ENCODE measurements around the gene TGM1. TPM values are rescaled to one million over a fixed set of nuclear protein-coding genes. Genes with fewer than 3 reads are reported as not detected.

Gene TGM1
- total and polyA plus RNA-seq, 2 donors (not counting 1 experiment from before 2014, with no cell fraction given) = 0.83 to 1.4 TPM

- Histone ChIP-seq H3K27me3 (ENCODE audit: control insufficient read depth, insufficient read depth, low read length) (no peaks in the 10 kb centered on the region), H2AFZ (ENCODE audit: low read length) (peak overlapping the region; percentile 98), H3K36me3 (ENCODE audit: control insufficient read depth, insufficient read depth, low read length) (peaks cover 20% of the 10 kb centered on the region), H3K4me1 (ENCODE audit: control insufficient read depth, extremely low read depth, insufficient read depth, low read length) (peaks cover 10% of the 10 kb centered on the region), H3K4me3 (replicated peaks in 1 of 4; ENCODE audit: control extremely low read depth in 1 of 4, insufficient read depth in 1 of 4, low read depth in 3 of 4, low read length in 4 of 4) (peak overlapping the region; percentile 95 to 99 (median 96)), H3K9me3 (ENCODE audit: control insufficient read depth, insufficient read depth, low read depth, low read length) (no peaks in the 10 kb centered on the region), H3K9ac (ENCODE audit: insufficient read depth, low read length) (no peak overlapping the region), H3K27ac (ENCODE audit: insufficient read depth, low read length) (peak overlapping the region; percentile 88), H3K4me2 (ENCODE audit: extremely low read depth, insufficient read depth, low read length) (peak overlapping the region; percentile 98), H4K20me1 (ENCODE audit: control insufficient read depth, extremely low read depth, insufficient read depth, low read length) (no peaks in the 10 kb centered on the region), H3K79me2 (ENCODE audit: control insufficient read depth, insufficient read depth, low read length) (peaks cover 11% of the 10 kb centered on the region)
- DNase-seq (ENCODE audit: low read depth in 2 of 2) = peak; percentile 20 to 82
- TF ChIP-seq CTCF (conservative IDR thresholded peaks at IDR 0.05 in 1 of 2, IDR thresholded peaks at IDR 0.05 in 1 of 2; ENCODE audit: low read depth in 1 of 2, low read length in 2 of 2) = no peak
- TF ChIP-seq EZH2 (IDR thresholded peaks at IDR 0.05; ENCODE audit: low read length, missing control alignments) = no peak
Observed at GRCh38 chr14:24298892-24299254, 35.9 kb upstream of the TGM1 start.

GRCh38 chr14:24297190-24297964, 34.4 kb upstream of the TGM1 start:
- peak; percentile 27 to 52 for TF ChIP-seq CTCF (conservative IDR thresholded peaks at IDR 0.05 in 1 of 2, IDR thresholded peaks at IDR 0.05 in 1 of 2; ENCODE audit: low read depth in 1 of 2, low read length in 2 of 2)
- TF ChIP-seq EZH2 (IDR thresholded peaks at IDR 0.05; ENCODE audit: low read length, missing control alignments) = no peak
- DNase-seq (ENCODE audit: low read depth in 2 of 2) = peak in 1 of 2 donors; percentile 20

GRCh38 chr14:24296341-24297157, 33.6 kb upstream of the TGM1 start:
- Histone ChIP-seq H3K27me3 (ENCODE audit: control insufficient read depth, insufficient read depth, low read length) (no peaks in the 10 kb centered on the region), H3K9ac (ENCODE audit: insufficient read depth, low read length) (no peak overlapping the region), H4K20me1 (ENCODE audit: control insufficient read depth, extremely low read depth, insufficient read depth, low read length) (no peaks in the 10 kb centered on the region), H3K4me2 (ENCODE audit: extremely low read depth, insufficient read depth, low read length) (no peak overlapping the region), H3K4me3 (replicated peaks in 1 of 4; ENCODE audit: control extremely low read depth in 1 of 4, insufficient read depth in 1 of 4, low read depth in 3 of 4, low read length in 4 of 4) (no peak overlapping the region), H3K36me3 (ENCODE audit: control insufficient read depth, insufficient read depth, low read length) (peaks cover 18% of the 10 kb centered on the region), H3K79me2 (ENCODE audit: control insufficient read depth, insufficient read depth, low read length) (peaks cover 11% of the 10 kb centered on the region), H2AFZ (ENCODE audit: low read length) (peak overlapping the region; percentile 11), H3K4me1 (ENCODE audit: control insufficient read depth, extremely low read depth, insufficient read depth, low read length) (peaks cover 10% of the 10 kb centered on the region), H3K27ac (ENCODE audit: insufficient read depth, low read length) (peak overlapping the region; percentile 58), H3K9me3 (ENCODE audit: control insufficient read depth, insufficient read depth, low read depth, low read length) (no peaks in the 10 kb centered on the region)
- DNase-seq (ENCODE audit: low read depth in 2 of 2) = peak; percentile 89 to 92
- TF ChIP-seq EZH2 (IDR thresholded peaks at IDR 0.05; ENCODE audit: low read length, missing control alignments) = no peak
- peak; percentile 71 to 82 for TF ChIP-seq CTCF (conservative IDR thresholded peaks at IDR 0.05 in 1 of 2, IDR thresholded peaks at IDR 0.05 in 1 of 2; ENCODE audit: low read depth in 1 of 2, low read length in 2 of 2)

More at GRCh38 chr14:24297190-24297964, 34.4 kb upstream of the TGM1 start:
- Histone ChIP-seq H3K27ac (ENCODE audit: insufficient read depth, low read length) (no peak overlapping the region), H3K79me2 (ENCODE audit: control insufficient read depth, insufficient read depth, low read length) (peaks cover 11% of the 10 kb centered on the region), H3K4me3 (replicated peaks in 1 of 4; ENCODE audit: control extremely low read depth in 1 of 4, insufficient read depth in 1 of 4, low read depth in 3 of 4, low read length in 4 of 4) (no peak overlapping the region), H3K36me3 (ENCODE audit: control insufficient read depth, insufficient read depth, low read length) (peaks cover 16% of the 10 kb centered on the region), H3K9me3 (ENCODE audit: control insufficient read depth, insufficient read depth, low read depth, low read length) (no peaks in the 10 kb centered on the region), H3K4me1 (ENCODE audit: control insufficient read depth, extremely low read depth, insufficient read depth, low read length) (peaks cover 10% of the 10 kb centered on the region), H3K9ac (ENCODE audit: insufficient read depth, low read length) (no peak overlapping the region), H3K4me2 (ENCODE audit: extremely low read depth, insufficient read depth, low read length) (no peak overlapping the region), H2AFZ (ENCODE audit: low read length) (no peak overlapping the region), H3K27me3 (ENCODE audit: control insufficient read depth, insufficient read depth, low read length) (no peaks in the 10 kb centered on the region), H4K20me1 (ENCODE audit: control insufficient read depth, extremely low read depth, insufficient read depth, low read length) (no peaks in the 10 kb centered on the region)
